Upper lobe of left lung (tissue), 6 donors: Measurements from ENCODE around the gene DENND1A. TPM values are rescaled to one million over a fixed set of nuclear protein-coding genes. Genes with fewer than 3 reads are reported as not detected.

Experiments used
- ATAC-seq, 2 donors: fragments of 200-7000 bp; cut with Tn5 transposase; one replicate each; pipeline ENCODE4 v1.9.1; 2022; ENCODE audit warnings: mild to moderate bottlenecking in 2 of 2, moderate library complexity in 2 of 2; ENCODE audit not compliant: low FRiP score in 2 of 2
- DNase-seq, 2 donors: peaks; one replicate each; pipeline ENCODE4 v3.0.0-alpha.2; 2019 to 2020
- H3K27ac ChIP-seq, 4 donors: fragments of 200-600 bp; sonication (generic); one replicate each; pipeline ENCODE4 v1.5.1; 2016 to 2019
- H3K27me3 ChIP-seq, 4 donors: fragments of 200-600 bp; sonication (generic); one replicate each; pipeline ENCODE4 v1.5.1; 2017 to 2019
- H3K36me3 ChIP-seq, 4 donors: fragments of 200-600 bp; sonication (generic); one replicate each; pipeline ENCODE4 v1.5.1; 2016 to 2019
- H3K4me1 ChIP-seq, 4 donors: fragments of 200-600 bp; sonication (generic); one replicate each; pipeline ENCODE4 v1.5.1; 2018 to 2019
- H3K4me3 ChIP-seq, 4 donors: fragments of 200-600 bp; sonication (generic); one replicate each; pipeline ENCODE4 v1.5.1; 2017 to 2019; ENCODE audit warnings: mild to moderate bottlenecking in 2 of 4, moderate library complexity in 1 of 4
- H3K9me3 ChIP-seq, 4 donors: fragments of 200-600 bp; sonication (generic); one replicate each; pipeline ENCODE4 v1.5.1; 2018 to 2019
- CTCF ChIP-seq, 6 experiments: fragments of 450-650 bp in 4 of 6; fragments of 200-600 bp in 2 of 6; sonication (generic) in 2 of 6; IDR thresholded peaks; one replicate each; pipeline ENCODE4 v1.5.1; 2016 to 2019; ENCODE audit warnings: antibody characterized with exemption in 6 of 6
- EP300 ChIP-seq, 4 donors: sonication (generic); formaldehyde crosslinking; IDR thresholded peaks; one replicate each; pipeline ENCODE4 v1.5.1; 2017; ENCODE audit warnings: antibody characterized with exemption in 4 of 4, control low read depth in 2 of 4
- POLR2A ChIP-seq, 4 donors: fragments of 450-650 bp; IDR thresholded peaks; one replicate each; pipeline ENCODE4 v1.5.1; 2016 to 2017; ENCODE audit warnings: antibody characterized with exemption in 4 of 4, mild to moderate bottlenecking in 2 of 4
- POLR2AphosphoS5 ChIP-seq, 2 donors: sonication (generic); formaldehyde crosslinking; IDR thresholded peaks; one replicate each; pipeline ENCODE4 v1.5.1; 2017; ENCODE audit warnings: antibody characterized with exemption in 2 of 2
- WGBS, 2 donors: methylation state at CpG; one replicate each; pipeline ENCODE4 v1.1.5; 2017 to 2018; 5-methylcytosine and 5-hydroxymethylcytosine counted together
- total RNA-seq, 6 donors: library from RNA; depleted of rRNA in 4 of 6; stranded (reverse); fragments of >200 nt in 4 of 6; gene quantifications; one replicate each; pipeline versions ENCODE4 v1.1.0 to v1.2.1, GENCODE V29; 2016 to 2021
- donor health status: DM: no; HTN: no; CAD: no; lungs with moderate emphysema.
- donor health status: DM: no; HTN: yes; CAD: no; lungs with severe emphysema.

Gene DENND1A
- total RNA-seq, 6 donors from 2014 or later: 9.8 to 46.1 (median 16.0) TPM

GRCh38 chr9:123846966-123847365 lies 83.0 kb downstream of the DENND1A start:
- Histone ChIP-seq H3K27ac (no peak overlapping the region), H3K4me1 (no peaks in the 10 kb centered on the region), H3K36me3 (no peaks in the 10 kb centered on the region), H3K9me3 (peaks cover 6 to 35% (median 28%) of the 10 kb centered on the region in 4 donors), H3K27me3 (no peaks in the 10 kb centered on the region), H3K4me3 (no peak overlapping the region)
- ATAC-seq: no peak
- TF ChIP-seq CTCF (IDR thresholded peaks at IDR 0.05) (no peak), POLR2A (IDR thresholded peaks at IDR 0.05) (no peak), EP300 (IDR thresholded peaks at IDR 0.05) (no peak), POLR2AphosphoS5 (IDR thresholded peaks at IDR 0.05) (no peak)
- DNase-seq: no peak

DNA sequence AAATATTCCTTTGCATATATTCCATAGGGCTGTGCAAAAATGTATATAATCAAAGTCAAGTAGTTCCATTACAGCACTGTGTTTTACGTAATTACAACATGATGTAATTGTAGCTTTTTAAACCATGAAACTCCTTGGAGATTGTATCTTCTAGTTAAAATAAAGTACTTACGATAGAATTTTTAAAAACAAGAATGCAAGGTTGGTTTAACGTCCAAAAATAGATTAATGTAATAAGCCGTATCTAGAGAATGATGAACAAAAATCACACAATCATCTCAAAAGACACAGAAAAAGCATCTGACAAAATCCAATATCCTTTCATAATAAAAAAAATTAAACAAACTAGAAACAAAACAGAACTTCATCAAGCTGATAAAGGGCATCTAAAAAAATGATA lies 86.2 kb downstream of the DENND1A start:
- ATAC-seq (no peak), DNase-seq (no peak)
- Histone ChIP-seq H3K4me3 (no peak overlapping the region), H3K4me1 (no peaks in the 10 kb centered on the region), H3K36me3 (no peaks in the 10 kb centered on the region), H3K9me3 (peaks cover 6 to 35% (median 28%) of the 10 kb centered on the region in 4 donors), H3K27ac (no peak overlapping the region), H3K27me3 (no peaks in the 10 kb centered on the region)
- no peak for TF ChIP-seq POLR2AphosphoS5 (IDR thresholded peaks at IDR 0.05)
- no peak for TF ChIP-seq CTCF (IDR thresholded peaks at IDR 0.05)
- no peak for TF ChIP-seq EP300 (IDR thresholded peaks at IDR 0.05)
- no peak for TF ChIP-seq POLR2A (IDR thresholded peaks at IDR 0.05)
- WGBS, 2 donors: 97% methylated on average over 4 of the region's 4 CpGs

DNA sequence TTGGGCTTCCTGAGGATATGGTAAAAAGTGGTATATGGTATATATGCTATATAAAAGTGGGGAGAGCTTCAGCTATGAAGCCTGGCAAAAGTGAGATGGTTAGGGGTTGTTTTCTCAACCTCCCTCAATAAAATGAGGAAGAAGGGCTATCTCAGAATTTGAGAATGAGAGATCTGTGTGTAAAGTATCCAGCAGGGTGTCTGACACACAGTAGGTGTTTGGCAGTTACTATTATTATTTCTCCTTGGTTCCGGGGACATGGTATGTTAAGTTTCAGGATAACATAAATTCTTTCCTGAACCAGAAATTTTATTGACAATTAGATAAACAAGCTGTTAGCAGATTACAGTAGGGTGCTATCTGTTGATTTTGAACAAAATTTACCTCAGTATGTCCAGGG lies 94.1 kb downstream of the DENND1A start:
- DNase-seq (no peak), ATAC-seq (no peak)
- Histone ChIP-seq H3K36me3 (no peaks in the 10 kb centered on the region), H3K27me3 (no peaks in the 10 kb centered on the region), H3K27ac (no peak overlapping the region), H3K4me1 (peaks cover 5 to 12% (median 10%) of the 10 kb centered on the region in 4 donors), H3K4me3 (no peak overlapping the region), H3K9me3 (no peaks in the 10 kb centered on the region)
- 65% methylated on average over 1 of the region's 1 CpG for WGBS, 2 donors
- no peak for TF ChIP-seq POLR2AphosphoS5 (IDR thresholded peaks at IDR 0.05)

GRCh38 chr9:123834889-123835562 lies 94.9 kb downstream of the DENND1A start:
- 18 to 19% methylated on average over 7 of the region's 7 CpGs for WGBS, 2 donors
- no peaks in the 10 kb centered on the region for H3K36me3 ChIP-seq
- H3K27me3 ChIP-seq: no peaks in the 10 kb centered on the region
- TF ChIP-seq POLR2A (IDR thresholded peaks at IDR 0.05) (no peak), POLR2AphosphoS5 (IDR thresholded peaks at IDR 0.05) (no peak), CTCF (IDR thresholded peaks at IDR 0.05) (no peak), EP300 (IDR thresholded peaks at IDR 0.05) (no peak)
- H3K27ac ChIP-seq: peak overlapping the region in 2 of 4 donors; percentile 29 to 59
- DNase-seq (no peak), ATAC-seq (peak in 1 of 2 donors; percentile 70)
- H3K9me3 ChIP-seq: no peaks in the 10 kb centered on the region
- peaks cover 5 to 12% (median 10%) of the 10 kb centered on the region in 4 donors for H3K4me1 ChIP-seq
- H3K4me3 ChIP-seq: peak overlapping the region in 2 of 4 donors; percentile 9 to 25

- no peaks in the 10 kb centered on the region for H3K36me3 ChIP-seq
- DNase-seq (no peak), ATAC-seq (no peak)
- H3K27ac ChIP-seq: peak overlapping the region in 1 of 4 donors; percentile 59
- H3K9me3 ChIP-seq: no peaks in the 10 kb centered on the region
- no peak for TF ChIP-seq POLR2AphosphoS5 (IDR thresholded peaks at IDR 0.05)
- TF ChIP-seq POLR2A (IDR thresholded peaks at IDR 0.05): no peak
- no peak for TF ChIP-seq CTCF (IDR thresholded peaks at IDR 0.05)
- no peak for TF ChIP-seq EP300 (IDR thresholded peaks at IDR 0.05)
- H3K4me1 ChIP-seq: peaks cover 5 to 12% (median 10%) of the 10 kb centered on the region in 4 donors
- H3K4me3 ChIP-seq: peak overlapping the region in 2 of 4 donors; percentile 9 to 25
- 45 to 56% methylated on average over 7 of the region's 7 CpGs for WGBS, 2 donors
- no peaks in the 10 kb centered on the region for H3K27me3 ChIP-seq
Observed at GRCh38 chr9:123834218-123834888, 95.6 kb downstream of the DENND1A start.
